Measurements from ENCODE around the gene ZSCAN26. TPM values are rescaled to one million over a fixed set of nuclear protein-coding genes. Genes with fewer than 3 reads are reported as not detected.
"Not testable (repeated sequence)": the region's sequence is repeated elsewhere in the genome, so short reads cannot be mapped to it uniquely, and the experiment has no call there.

The ZSCAN26 gene
- total RNA-seq, 4 donors from 2014 or later = 11.4 to 19.5 (median 14.8) TPM

- no peak for ATAC-seq (ENCODE audit: low FRiP score)
- TF ChIP-seq CTCF (IDR thresholded peaks at IDR 0.05) = no peak
- no peak for DNase-seq (ENCODE audit: low spot score)
Observed at GRCh38 chr6:28291573-28291972, 24.6 kb downstream of the ZSCAN26 start.

- DNase-seq (ENCODE audit: low spot score) (no peak), ATAC-seq (ENCODE audit: low FRiP score) (no peak)
- no peak for TF ChIP-seq CTCF (IDR thresholded peaks at IDR 0.05)
Observed at GRCh38 chr6:28295326-28295725, 28.4 kb downstream of the ZSCAN26 start.

- TF ChIP-seq CTCF (IDR thresholded peaks at IDR 0.05) = no peak
- DNase-seq (ENCODE audit: low spot score) (no peak), ATAC-seq (ENCODE audit: low FRiP score) (no peak)
Observed at GRCh38 chr6:28296520-28297060, 29.6 kb downstream of the ZSCAN26 start.

- DNase-seq (ENCODE audit: low spot score) (no peak), ATAC-seq (ENCODE audit: low FRiP score) (no peak)
- no peak for TF ChIP-seq CTCF (IDR thresholded peaks at IDR 0.05)
Observed at GRCh38 chr6:28303570-28303969, 36.6 kb downstream of the ZSCAN26 start.

- not testable (repeated sequence) for ATAC-seq (ENCODE audit: low FRiP score); DNase-seq (ENCODE audit: low spot score)
Observed at GRCh38 chr6:28306363-28306762, 39.4 kb downstream of the ZSCAN26 start.

GRCh38 chr6:28311139-28311823, 44.3 kb downstream of the ZSCAN26 start:
- DNase-seq (ENCODE audit: low spot score) = no peak
- TF ChIP-seq CTCF (IDR thresholded peaks at IDR 0.05) = no peak

GRCh38 chr6:28312939-28313338, 46.0 kb downstream of the ZSCAN26 start:
- ATAC-seq (ENCODE audit: low FRiP score) (no peak), DNase-seq (ENCODE audit: low spot score) (no peak)
- TF ChIP-seq CTCF (IDR thresholded peaks at IDR 0.05) = no peak

More at GRCh38 chr6:28311139-28311823, 44.3 kb downstream of the ZSCAN26 start:
- no peak for ATAC-seq (ENCODE audit: low FRiP score)

Data from omental fat pad (tissue), 4 donors.